ENCODE data around the gene PDGFB.

DNA sequence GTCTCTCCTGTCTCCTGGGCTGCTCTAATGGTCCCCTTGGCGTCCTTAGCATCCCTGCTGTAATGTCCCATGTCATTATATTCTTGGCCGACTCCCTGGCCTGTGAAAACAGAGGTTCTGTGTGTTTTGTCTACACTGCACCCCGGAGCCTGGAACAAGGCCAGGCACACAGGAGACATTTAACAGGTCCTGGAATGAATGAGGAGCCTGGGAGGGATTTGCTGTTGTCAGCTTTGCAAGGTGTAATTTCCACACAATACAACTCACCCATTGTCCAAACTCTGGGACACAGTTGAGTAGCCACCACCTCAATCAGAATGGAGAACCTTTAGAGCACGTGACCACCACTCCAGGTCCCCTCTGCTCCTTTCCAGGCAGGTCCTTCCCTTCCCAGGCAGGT is 14.9 kb upstream of the PDGFB start:
- TF ChIP-seq, protein P1, sequence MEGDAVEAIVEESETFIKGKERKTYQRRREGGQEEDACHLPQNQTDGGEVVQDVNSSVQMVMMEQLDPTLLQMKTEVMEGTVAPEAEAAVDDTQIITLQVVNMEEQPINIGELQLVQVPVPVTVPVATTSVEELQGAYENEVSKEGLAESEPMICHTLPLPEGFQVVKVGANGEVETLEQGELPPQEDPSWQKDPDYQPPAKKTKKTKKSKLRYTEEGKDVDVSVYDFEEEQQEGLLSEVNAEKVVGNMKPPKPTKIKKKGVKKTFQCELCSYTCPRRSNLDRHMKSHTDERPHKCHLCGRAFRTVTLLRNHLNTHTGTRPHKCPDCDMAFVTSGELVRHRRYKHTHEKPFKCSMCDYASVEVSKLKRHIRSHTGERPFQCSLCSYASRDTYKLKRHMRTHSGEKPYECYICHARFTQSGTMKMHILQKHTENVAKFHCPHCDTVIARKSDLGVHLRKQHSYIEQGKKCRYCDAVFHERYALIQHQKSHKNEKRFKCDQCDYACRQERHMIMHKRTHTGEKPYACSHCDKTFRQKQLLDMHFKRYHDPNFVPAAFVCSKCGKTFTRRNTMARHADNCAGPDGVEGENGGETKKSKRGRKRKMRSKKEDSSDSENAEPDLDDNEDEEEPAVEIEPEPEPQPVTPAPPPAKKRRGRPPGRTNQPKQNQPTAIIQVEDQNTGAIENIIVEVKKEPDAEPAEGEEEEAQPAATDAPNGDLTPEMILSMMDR (conservative IDR thresholded peaks at IDR 0.05): no peak
- no peak for TF ChIP-seq EZH2 (IDR thresholded peaks at IDR 0.05; ENCODE audit: low read depth)
